Bronchial epithelial cell (primary cell): ENCODE data around the gene ZNF18. TPM values are rescaled to one million over a fixed set of nuclear protein-coding genes. Genes with fewer than 3 reads are reported as not detected.
A peak's percentile ranks its signal among the peaks of the same experiment; 100 is the strongest.
"Not testable (repeated sequence)": the region's sequence is repeated elsewhere in the genome, so short reads cannot be mapped to it uniquely, and the experiment has no call there.

Experiments used
- DNase-seq: peaks from one replicate; pipeline ENCODE4 v3.0.0-alpha.2; 2010; ENCODE audit warnings: low read depth
- FAIRE-seq: peaks from 2 replicates; lab custom pipeline; 2011; peaks lifted over from hg19 to GRCh38; lab: Jason Lieb, UNC
- H3K27me3 ChIP-seq: 2 replicates; pipeline ENCODE4 v1.5.1; 2011; ENCODE audit warnings: low read length; ENCODE audit not compliant: control insufficient read depth, insufficient read depth
- H3K36me3 ChIP-seq: 2 replicates; pipeline ENCODE4 v1.5.1; 2011; ENCODE audit warnings: low read length; ENCODE audit not compliant: control insufficient read depth, insufficient read depth
- H3K4me3 ChIP-seq: 2 replicates; pipeline ENCODE4 v1.5.1; 2011; ENCODE audit warnings: mild to moderate bottlenecking, low read depth, low read length, control low read depth
- total RNA-seq: library from RNA; depleted of rRNA; stranded (reverse); fragments of >200 nt; gene quantifications from 2 replicates; pipeline ENCODE4 v1.2.1, GENCODE V29; 2014
- TF ChIP-seq, protein P1 (sequence below): IDR thresholded peaks from 2 replicates; pipeline ENCODE4 v1.5.1; 2011; ENCODE audit warnings: mild to moderate bottlenecking, moderate library complexity, low read length, control low read depth, inconsistent platforms; ENCODE audit not compliant: insufficient read depth, severe bottlenecking

The ZNF18 gene
- total RNA-seq, 1 donor from 2014 or later, result 9.5 TPM

DNA sequence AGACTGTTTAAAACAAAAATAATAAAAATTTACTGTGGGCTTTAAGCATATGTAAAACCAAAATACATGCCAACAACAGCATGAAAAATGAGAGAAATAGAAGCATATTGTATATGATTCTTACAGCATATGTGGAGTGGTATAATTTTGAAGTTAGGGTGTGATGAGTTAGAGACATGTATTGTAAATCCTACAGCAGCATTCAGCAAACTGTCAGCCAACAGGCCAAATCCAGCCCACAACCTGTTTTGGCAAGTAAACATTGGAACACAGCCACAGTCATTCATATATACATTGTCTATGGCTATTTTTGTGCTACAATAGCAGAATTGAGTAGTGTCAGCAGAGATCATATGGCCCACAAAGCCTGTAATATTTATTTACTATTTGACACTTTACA is 42.3 kb downstream of the ZNF18 start:
- FAIRE-seq (no peak), DNase-seq (peak; percentile 71)
- Histone ChIP-seq H3K27me3 (no peaks in the 10 kb centered on the region), H3K36me3 (no peaks in the 10 kb centered on the region), H3K4me3 (no peak overlapping the region)
- TF ChIP-seq, protein P1, sequence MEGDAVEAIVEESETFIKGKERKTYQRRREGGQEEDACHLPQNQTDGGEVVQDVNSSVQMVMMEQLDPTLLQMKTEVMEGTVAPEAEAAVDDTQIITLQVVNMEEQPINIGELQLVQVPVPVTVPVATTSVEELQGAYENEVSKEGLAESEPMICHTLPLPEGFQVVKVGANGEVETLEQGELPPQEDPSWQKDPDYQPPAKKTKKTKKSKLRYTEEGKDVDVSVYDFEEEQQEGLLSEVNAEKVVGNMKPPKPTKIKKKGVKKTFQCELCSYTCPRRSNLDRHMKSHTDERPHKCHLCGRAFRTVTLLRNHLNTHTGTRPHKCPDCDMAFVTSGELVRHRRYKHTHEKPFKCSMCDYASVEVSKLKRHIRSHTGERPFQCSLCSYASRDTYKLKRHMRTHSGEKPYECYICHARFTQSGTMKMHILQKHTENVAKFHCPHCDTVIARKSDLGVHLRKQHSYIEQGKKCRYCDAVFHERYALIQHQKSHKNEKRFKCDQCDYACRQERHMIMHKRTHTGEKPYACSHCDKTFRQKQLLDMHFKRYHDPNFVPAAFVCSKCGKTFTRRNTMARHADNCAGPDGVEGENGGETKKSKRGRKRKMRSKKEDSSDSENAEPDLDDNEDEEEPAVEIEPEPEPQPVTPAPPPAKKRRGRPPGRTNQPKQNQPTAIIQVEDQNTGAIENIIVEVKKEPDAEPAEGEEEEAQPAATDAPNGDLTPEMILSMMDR, result no peak

- TF ChIP-seq, protein P1, result no peak
- H3K36me3 ChIP-seq, result no peaks in the 10 kb centered on the region
- H3K4me3 ChIP-seq, result no peak overlapping the region
- no peaks in the 10 kb centered on the region for H3K27me3 ChIP-seq
- FAIRE-seq, result no peak
- DNase-seq, result no peak
These were observed 43.4 kb downstream of the ZNF18 start for GRCh38 chr17:11953924-11954323.

DNA sequence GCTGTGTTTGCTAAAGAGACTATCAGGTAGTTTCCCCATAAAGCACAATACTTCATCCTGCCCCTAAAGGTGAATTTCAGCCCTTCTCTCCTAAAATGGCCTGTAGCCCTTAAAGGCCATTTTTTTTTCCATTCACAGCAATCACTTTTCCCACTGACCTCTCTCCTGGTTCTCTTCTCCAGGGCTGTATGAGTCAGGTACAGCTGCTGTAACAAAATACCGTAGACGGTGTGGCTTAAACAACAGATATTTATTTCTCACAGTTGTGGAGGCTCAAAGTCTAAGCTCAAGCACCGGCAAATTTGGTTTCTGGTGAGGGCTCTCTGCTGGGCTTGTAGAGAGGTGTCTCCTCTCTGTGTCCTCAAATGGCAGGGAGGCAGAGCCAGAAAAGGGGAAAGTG is 44.7 kb downstream of the ZNF18 start:
- no peaks in the 10 kb centered on the region for H3K27me3 ChIP-seq
- no peak overlapping the region for H3K4me3 ChIP-seq
- TF ChIP-seq, protein P1, result no peak
- DNase-seq (no peak), FAIRE-seq (no peak)
- no peaks in the 10 kb centered on the region for H3K36me3 ChIP-seq

- DNase-seq (peak; percentile 58), FAIRE-seq (peak; percentile 85)
- no peak overlapping the region for H3K4me3 ChIP-seq
- H3K36me3 ChIP-seq, result no peaks in the 10 kb centered on the region
- H3K27me3 ChIP-seq, result no peaks in the 10 kb centered on the region
- TF ChIP-seq, protein P1, result no peak
These were observed 46.3 kb downstream of the ZNF18 start for GRCh38 chr17:11950771-11951519.

GRCh38 chr17:11949571-11949970 is 47.7 kb downstream of the ZNF18 start:
- not testable (repeated sequence) for H3K36me3 ChIP-seq

DNA sequence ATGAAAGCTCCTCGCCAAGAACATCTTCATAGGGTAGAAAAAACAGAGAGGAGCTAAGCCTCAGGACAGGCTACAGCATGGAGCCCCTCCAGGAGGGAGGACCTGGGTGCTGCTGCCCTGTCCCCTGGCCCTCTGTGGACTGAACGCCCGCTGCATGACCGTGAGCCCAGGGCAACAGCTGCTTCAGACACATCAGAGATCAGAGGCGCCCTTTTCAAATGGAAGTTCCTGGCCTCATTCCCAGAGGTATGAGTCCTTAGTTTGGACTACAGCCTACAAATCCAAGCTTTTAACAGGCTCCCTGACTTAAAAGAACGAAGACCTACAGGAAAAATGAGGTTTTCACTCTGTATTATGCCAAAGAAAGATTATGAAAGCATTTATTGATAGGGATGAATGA is 48.5 kb downstream of the ZNF18 start:
- FAIRE-seq (peak; percentile 72), DNase-seq (peak; percentile 88)
- no peaks in the 10 kb centered on the region for H3K36me3 ChIP-seq
- TF ChIP-seq, protein P1, result no peak
- H3K27me3 ChIP-seq, result no peaks in the 10 kb centered on the region
- H3K4me3 ChIP-seq, result no peak overlapping the region

More at GRCh38 chr17:11949571-11949970, 47.7 kb downstream of the ZNF18 start:
- not testable (repeated sequence) for H3K27me3 ChIP-seq, H3K4me3 ChIP-seq, FAIRE-seq
- peak; percentile 64 for DNase-seq
